ENCODE results near the gene DGLUCY. TPM values are rescaled to one million over a fixed set of nuclear protein-coding genes. Genes with fewer than 3 reads are reported as not detected.

The DGLUCY gene
- total RNA-seq, result 25.8 and 31.3 TPM in 2 replicates

GRCh38 chr14:91113829-91114078 lies at the start of gene DGLUCY:
Gene DGLUCY (plus strand): TSS chr14:91114073. CDS start chr14:91160295, 46,222 bp downstream.

GRCh38 chr14:91244501-91244901 lies 130.6 kb downstream of the DGLUCY start, which contains the start of gene GPR68:
Gene GPR68 (minus strand): TSS chr14:91244704. CDS start chr14:91235050, 9,654 bp downstream.

Other genes starting within 250 kb of the DGLUCY start
- gene RPS6KA5, start 53.4 kb upstream of the DGLUCY start, total RNA-seq, result 0.30 and 0.46 TPM in 2 replicates
- 6.8 and 10.1 TPM in 2 replicates for gene GPR68, start 130.6 kb downstream of the DGLUCY start, total RNA-seq